Panc1 (cell line): ENCODE data around the gene NMD3. TPM values are rescaled to one million over a fixed set of nuclear protein-coding genes. Genes with fewer than 3 reads are reported as not detected.

Experiments
- ATAC-seq: fragments of 200-7000 bp; cut with Tn5 transposase; 2 replicates; pipeline ENCODE4 v1.9.1; 2020; ENCODE audit warnings: mild to moderate bottlenecking, moderate library complexity
- BruUV-seq: library from RNA; stranded (reverse); fragments of 400-500 nt; replicated peaks from 2 replicates; lab custom pipeline; 2021; lab: Mats Ljungman, UMichigan
- CTCF ChIA-PET: fragments of 300-600 bp; sonication (Branson Sonifier 250); formaldehyde crosslinking; loops from one replicate; lab custom pipeline; 2022; ENCODE audit warnings: antibody characterized with exemption; lab: Charles Lee
- POLR2A ChIA-PET: fragments of 300-600 bp; sonication (Branson Sonifier 250); formaldehyde crosslinking; loops from one replicate; lab custom pipeline; 2022; ENCODE audit warnings: antibody characterized with exemption; lab: Charles Lee
- DNase-seq: peaks from one replicate; pipeline ENCODE4 v3.0.0-alpha.2; 2010; ENCODE audit warnings: low read depth, low spot score
- H3K27ac ChIP-seq: 2 replicates; pipeline ENCODE4 v1.5.1; 2011; ENCODE audit warnings: mild to moderate bottlenecking, low read length, inconsistent platforms
- H3K27me3 ChIP-seq: fragments of 200-500 bp; sonication (Bioruptor generic); 2 replicates; pipeline ENCODE4 v1.6.0; 2014; ENCODE audit warnings: low read length, inconsistent platforms; ENCODE audit not compliant: control insufficient read depth, insufficient read depth
- H3K36me3 ChIP-seq: fragments of 200-500 bp; sonication (Bioruptor generic); 2 replicates; pipeline ENCODE4 v1.5.1; 2014; ENCODE audit warnings: inconsistent platforms, mild to moderate bottlenecking, low read length, moderate library complexity; ENCODE audit not compliant: control insufficient read depth, insufficient read depth
- H3K4me1 ChIP-seq: 2 replicates; pipeline ENCODE4 v1.5.1; 2011; ENCODE audit warnings: inconsistent platforms, mild to moderate bottlenecking, low read length, moderate library complexity; ENCODE audit not compliant: control insufficient read depth, insufficient read depth
- H3K4me3 ChIP-seq, 2 experiments: 2 replicates each; pipeline ENCODE4 v1.5.1; 2011 to 2012; ENCODE audit warnings: low read depth in 2 of 2, low read length in 2 of 2, mild to moderate bottlenecking in 2 of 2, inconsistent platforms in 1 of 2, moderate library complexity in 1 of 2
- H3K9me3 ChIP-seq: fragments of 200-500 bp; sonication (Bioruptor generic); 2 replicates; pipeline ENCODE4 v1.5.1; 2014; ENCODE audit warnings: low read depth, mild to moderate bottlenecking, inconsistent platforms, low read length, moderate library complexity; ENCODE audit not compliant: control insufficient read depth, insufficient read depth
- POLR2AphosphoS5 ChIP-seq: IDR thresholded peaks from 2 replicates; pipeline ENCODE4 v1.6.1; 2012; ENCODE audit warnings: mild to moderate bottlenecking, low read depth, low read length, moderate library complexity
- SIN3A ChIP-seq: IDR thresholded peaks from 2 replicates; pipeline ENCODE4 v1.6.1; 2012; ENCODE audit warnings: low read depth, mild to moderate bottlenecking, low read length, moderate library complexity, borderline replicate concordance; ENCODE audit not compliant: insufficient read depth
- TCF7L2 ChIP-seq: IDR thresholded peaks from 2 replicates; pipeline ENCODE4 v1.6.1; 2011; ENCODE audit warnings: mild to moderate bottlenecking, low read depth, low read length, inconsistent platforms
- in situ Hi-C: cut with HindIII; loops from 2 replicates; pipeline ENCODE4 v1.10.0; 2016; ENCODE audit warnings: low sequenced_read_pairs, low pct_unique_long_range_greater_than_20kb
- intact Hi-C: fragments of 100-400 bp; cut with micrococcal nuclease; formaldehyde crosslinking; loops from one replicate; pipeline ENCODE4 v1.10.0; 2022; ENCODE audit not compliant: unreplicated experiment
- total RNA-seq: library from RNA; stranded (reverse); gene quantifications from one replicate; pipeline ENCODE4 v1.2.1, GENCODE V29; 2021; ENCODE audit not compliant: unreplicated experiment
- TF ChIP-seq, protein P1 (sequence below): fragments of 450-650 bp; IDR thresholded peaks from 2 replicates; pipeline ENCODE4 v1.5.1; 2017; ENCODE audit warnings: mild to moderate bottlenecking
- TF ChIP-seq, protein P2 (sequence below), 2 experiments: IDR thresholded peaks; 2 replicates each; pipeline ENCODE4 v1.6.1; 2011 to 2012; ENCODE audit warnings: low read depth in 2 of 2, control low read depth in 1 of 2, low read length in 1 of 2, mild to moderate bottlenecking in 1 of 2, moderate library complexity in 1 of 2; ENCODE audit not compliant: insufficient read depth in 1 of 2

The NMD3 gene
- total RNA-seq, 1 experiment from 2014 or later: 64.6 TPM

DNA sequence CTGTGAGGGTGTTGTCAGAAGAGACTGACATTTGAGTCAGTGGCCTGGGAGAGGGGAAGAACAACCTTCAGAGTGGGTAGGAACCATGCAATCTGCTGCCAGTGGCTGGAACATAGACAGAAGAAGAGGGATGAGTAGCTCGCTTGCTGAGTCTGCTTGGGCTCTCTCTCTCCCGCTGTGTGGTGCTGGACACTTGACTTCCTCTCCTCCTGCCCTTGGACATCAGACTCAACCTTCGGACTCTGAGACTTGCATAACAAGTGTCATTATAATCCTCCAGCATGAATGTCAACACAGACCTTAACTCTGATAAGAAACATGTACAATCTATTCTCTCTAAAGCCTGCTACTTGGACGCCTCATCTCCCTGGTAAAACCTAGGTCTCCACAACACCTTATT is 5.9 kb upstream of the NMD3 start:
- Histone ChIP-seq H3K27me3 (no peaks in the 10 kb centered on the region), H3K4me3 (no peak overlapping the region), H3K4me1 (no peaks in the 10 kb centered on the region), H3K36me3 (no peaks in the 10 kb centered on the region), H3K27ac (no peak overlapping the region), H3K9me3 (0 out of 2 replicates have a peak, but pooled peaks cover 3% of the 10 kb centered on the region)
- ChIA-PET CTCF (no interaction called here), POLR2A (no interaction called here)
- intact Hi-C loops: no loop called here
- in situ Hi-C loops: no loop called here
- ATAC-seq (no peak), DNase-seq (no peak)
- TF ChIP-seq POLR2AphosphoS5 (no peak), TCF7L2 (no peak), SIN3A (no peak)
- TF ChIP-seq, protein P1, sequence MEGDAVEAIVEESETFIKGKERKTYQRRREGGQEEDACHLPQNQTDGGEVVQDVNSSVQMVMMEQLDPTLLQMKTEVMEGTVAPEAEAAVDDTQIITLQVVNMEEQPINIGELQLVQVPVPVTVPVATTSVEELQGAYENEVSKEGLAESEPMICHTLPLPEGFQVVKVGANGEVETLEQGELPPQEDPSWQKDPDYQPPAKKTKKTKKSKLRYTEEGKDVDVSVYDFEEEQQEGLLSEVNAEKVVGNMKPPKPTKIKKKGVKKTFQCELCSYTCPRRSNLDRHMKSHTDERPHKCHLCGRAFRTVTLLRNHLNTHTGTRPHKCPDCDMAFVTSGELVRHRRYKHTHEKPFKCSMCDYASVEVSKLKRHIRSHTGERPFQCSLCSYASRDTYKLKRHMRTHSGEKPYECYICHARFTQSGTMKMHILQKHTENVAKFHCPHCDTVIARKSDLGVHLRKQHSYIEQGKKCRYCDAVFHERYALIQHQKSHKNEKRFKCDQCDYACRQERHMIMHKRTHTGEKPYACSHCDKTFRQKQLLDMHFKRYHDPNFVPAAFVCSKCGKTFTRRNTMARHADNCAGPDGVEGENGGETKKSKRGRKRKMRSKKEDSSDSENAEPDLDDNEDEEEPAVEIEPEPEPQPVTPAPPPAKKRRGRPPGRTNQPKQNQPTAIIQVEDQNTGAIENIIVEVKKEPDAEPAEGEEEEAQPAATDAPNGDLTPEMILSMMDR: no peak
- no TSS peak for BruUV-seq

DNA sequence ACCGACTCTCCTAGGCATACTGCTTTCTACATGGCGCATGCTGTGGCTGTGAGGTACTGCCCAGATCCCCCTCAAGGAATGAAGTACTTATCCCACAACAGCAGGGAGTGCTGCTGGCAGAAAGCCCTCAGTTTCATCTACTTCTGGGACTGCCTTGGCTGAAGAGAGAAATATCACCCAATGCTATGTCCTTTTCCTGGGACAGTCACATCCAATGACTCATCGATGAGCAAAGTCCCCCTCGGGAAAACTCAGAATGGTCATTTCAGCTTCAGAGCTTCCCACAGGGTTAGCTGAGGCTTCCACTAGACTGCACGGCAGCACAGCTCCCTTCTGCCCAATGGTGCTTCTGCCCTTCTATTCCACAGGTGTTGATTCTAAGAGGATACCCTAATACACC is 3.6 kb upstream of the NMD3 start:
- POLR2A ChIA-PET: no interaction called here
- no peak for ATAC-seq
- Histone ChIP-seq H3K4me1 (peaks cover 5% of the 10 kb centered on the region), H3K36me3 (no peaks in the 10 kb centered on the region; the same call in 1 of the 2 replicates), H3K4me3 (no peak overlapping the region), H3K27ac (no peak overlapping the region), H3K27me3 (no peaks in the 10 kb centered on the region), H3K9me3 (0 out of 2 replicates have a peak, but pooled peaks cover 4% of the 10 kb centered on the region)
- CTCF ChIA-PET: no interaction called here
- DNase-seq: no peak
- in situ Hi-C loops: no loop called here
- intact Hi-C loops: no loop called here
- TF ChIP-seq POLR2AphosphoS5: no peak
- TF ChIP-seq SIN3A: no peak
- TF ChIP-seq, protein P2, sequence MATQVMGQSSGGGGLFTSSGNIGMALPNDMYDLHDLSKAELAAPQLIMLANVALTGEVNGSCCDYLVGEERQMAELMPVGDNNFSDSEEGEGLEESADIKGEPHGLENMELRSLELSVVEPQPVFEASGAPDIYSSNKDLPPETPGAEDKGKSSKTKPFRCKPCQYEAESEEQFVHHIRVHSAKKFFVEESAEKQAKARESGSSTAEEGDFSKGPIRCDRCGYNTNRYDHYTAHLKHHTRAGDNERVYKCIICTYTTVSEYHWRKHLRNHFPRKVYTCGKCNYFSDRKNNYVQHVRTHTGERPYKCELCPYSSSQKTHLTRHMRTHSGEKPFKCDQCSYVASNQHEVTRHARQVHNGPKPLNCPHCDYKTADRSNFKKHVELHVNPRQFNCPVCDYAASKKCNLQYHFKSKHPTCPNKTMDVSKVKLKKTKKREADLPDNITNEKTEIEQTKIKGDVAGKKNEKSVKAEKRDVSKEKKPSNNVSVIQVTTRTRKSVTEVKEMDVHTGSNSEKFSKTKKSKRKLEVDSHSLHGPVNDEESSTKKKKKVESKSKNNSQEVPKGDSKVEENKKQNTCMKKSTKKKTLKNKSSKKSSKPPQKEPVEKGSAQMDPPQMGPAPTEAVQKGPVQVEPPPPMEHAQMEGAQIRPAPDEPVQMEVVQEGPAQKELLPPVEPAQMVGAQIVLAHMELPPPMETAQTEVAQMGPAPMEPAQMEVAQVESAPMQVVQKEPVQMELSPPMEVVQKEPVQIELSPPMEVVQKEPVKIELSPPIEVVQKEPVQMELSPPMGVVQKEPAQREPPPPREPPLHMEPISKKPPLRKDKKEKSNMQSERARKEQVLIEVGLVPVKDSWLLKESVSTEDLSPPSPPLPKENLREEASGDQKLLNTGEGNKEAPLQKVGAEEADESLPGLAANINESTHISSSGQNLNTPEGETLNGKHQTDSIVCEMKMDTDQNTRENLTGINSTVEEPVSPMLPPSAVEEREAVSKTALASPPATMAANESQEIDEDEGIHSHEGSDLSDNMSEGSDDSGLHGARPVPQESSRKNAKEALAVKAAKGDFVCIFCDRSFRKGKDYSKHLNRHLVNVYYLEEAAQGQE (IDR thresholded peaks at IDR 0.05; ENCODE audit: insufficient read depth in 1 of 2, low read depth in 2 of 2, low read length in 1 of 2): no peak
- TF ChIP-seq, protein P1: no peak
- TF ChIP-seq TCF7L2: no peak
- no TSS peak for BruUV-seq
